Right lobe of liver (tissue), 6 donors: Measurements from ENCODE around the gene IL23R. TPM values are rescaled to one million over a fixed set of nuclear protein-coding genes. Genes with fewer than 3 reads are reported as not detected.

Experiments used
- ATAC-seq, 4 donors: fragments of 200-7000 bp; cut with Tn5 transposase; one replicate each; pipeline ENCODE4 v1.9.1; 2020; ENCODE audit warnings: mild to moderate bottlenecking in 4 of 4, moderate library complexity in 4 of 4
- DNase-seq, 3 donors: peaks; one replicate each; pipeline ENCODE4 v3.0.0-alpha.2; 2020
- H3K27ac ChIP-seq, 3 donors: fragments of 200-600 bp; one replicate each; pipeline ENCODE4 v1.8.0; 2022
- H3K27me3 ChIP-seq, 2 donors: fragments of 200-600 bp; one replicate each; pipeline ENCODE4 v1.8.0; 2022
- H3K36me3 ChIP-seq, 4 donors: fragments of 200-600 bp; sonication (generic) in 1 of 4; one replicate each; pipeline versions ENCODE4 v1.5.1 to v1.8.0; 2017 to 2022; ENCODE audit warnings: control low read depth in 1 of 4
- H3K4me1 ChIP-seq, 4 donors: fragments of 200-600 bp; sonication (generic) in 1 of 4; one replicate each; pipeline versions ENCODE4 v1.5.1 to v1.8.0; 2017 to 2022; ENCODE audit warnings: control low read depth in 1 of 4
- H3K4me3 ChIP-seq, 3 donors: fragments of 200-600 bp; one replicate each; pipeline ENCODE4 v1.8.0; 2022
- H3K9me3 ChIP-seq, 4 donors: fragments of 200-600 bp; sonication (generic) in 1 of 4; one replicate each; pipeline versions ENCODE4 v1.5.1 to v1.8.0; 2017 to 2022; ENCODE audit warnings: control low read depth in 1 of 4
- CTCF ChIP-seq, 4 donors: fragments of 200-600 bp in 3 of 4; fragments of 450-650 bp in 1 of 4; IDR thresholded peaks; one replicate each; pipeline versions ENCODE4 v1.5.1 to v1.8.0; 2016 to 2022; ENCODE audit warnings: antibody characterized with exemption in 4 of 4, mild to moderate bottlenecking in 2 of 4
- POLR2A ChIP-seq: fragments of 450-650 bp; IDR thresholded peaks from one replicate; pipeline ENCODE4 v1.6.1; 2017; ENCODE audit warnings: antibody characterized with exemption, mild to moderate bottlenecking
- WGBS: methylation state at CpG from one replicate; pipeline ENCODE4 v1.1.6; 2018; ENCODE audit warnings: low coverage, low lambda C conversion rate; ENCODE audit not compliant: insufficient coverage; ENCODE audit errors: missing lambda C conversion rate; 5-methylcytosine and 5-hydroxymethylcytosine counted together
- intact Hi-C, 2 donors: fragments of 100-400 bp; cut with DNase I; formaldehyde crosslinking; loops; one replicate each; pipeline versions ENCODE4 v1.11.2 to v1.14.1; 2022
- total RNA-seq, 6 experiments: library from RNA; depleted of rRNA in 2 of 6; stranded (reverse); fragments of >200 nt in 2 of 6; fragmentation: NEBNext Ultra II Directional in 3 of 6; extraction: Animal tissue kit (Norgen Biotek cat#: 25700) in 3 of 6; gene quantifications; one replicate each; pipeline versions ENCODE4 v1.1.0 to v1.2.4, GENCODE V29; 2016 to 2023
- donor health status: DM: no; HTN: yes; CAD: no.
- donor health status: DM: no; HTN: no; CAD: no.
- donor health status: DM: no; HTN: no; CAD: no.
- donor health status: DM: no; HTN: yes; CAD: no.
- donor health status: DM: no; HTN: yes; CAD: no.

IL23R gene
- total RNA-seq, 6 experiments from 2014 or later: 0.12 TPM; not detected in 5

GRCh38 chr1:67149179-67149770 lies 17.0 kb upstream of the IL23R start:
- H3K4me1 ChIP-seq: peaks cover 0 to 5% (median 0%) of the 10 kb centered on the region in 4 donors
- H3K4me3 ChIP-seq: no peak overlapping the region
- no peaks in the 10 kb centered on the region for H3K27me3 ChIP-seq
- intact Hi-C loops: loop anchor here (10.0 kb wide), 2 partner anchors 154 to 374 kb away; no protein-coding TSS in a partner anchor
- ATAC-seq (peak; percentile 98 to 100 (median 100)), DNase-seq (peak in 2 of 3 donors; percentile 51 to 69)
- no peak overlapping the region for H3K27ac ChIP-seq
- WGBS: 15% methylated on average over 9 of the region's 9 CpGs
- H3K36me3 ChIP-seq: no peaks in the 10 kb centered on the region
- H3K9me3 ChIP-seq: no peaks in the 10 kb centered on the region
- TF ChIP-seq POLR2A (no peak), CTCF (IDR thresholded peaks at IDR 0.05) (peak; percentile 78 to 83 (median 80))

DNA sequence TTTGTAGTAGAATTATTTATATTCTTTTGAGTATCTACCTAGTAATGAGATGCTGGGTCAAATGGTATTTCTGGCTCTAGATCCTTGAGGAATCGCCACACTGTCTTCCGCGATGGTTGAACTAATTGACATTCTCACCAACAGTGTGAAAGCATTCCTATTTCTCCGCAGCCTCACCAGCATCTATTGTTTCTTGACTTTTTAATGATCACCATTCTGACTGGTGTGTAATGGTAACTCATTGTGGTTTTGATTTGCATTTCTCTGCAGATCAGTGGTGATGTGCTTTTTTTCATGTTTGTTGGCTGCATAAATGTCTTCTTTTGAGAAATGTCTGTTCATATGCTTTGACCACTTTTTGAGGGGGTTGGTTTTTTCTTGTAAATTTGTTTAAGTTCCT lies 15.3 kb upstream of the IL23R start:
- no peak for DNase-seq
- intact Hi-C loops: no loop called here
- 80% methylated on average over 4 of the region's 4 CpGs for WGBS

DNA sequence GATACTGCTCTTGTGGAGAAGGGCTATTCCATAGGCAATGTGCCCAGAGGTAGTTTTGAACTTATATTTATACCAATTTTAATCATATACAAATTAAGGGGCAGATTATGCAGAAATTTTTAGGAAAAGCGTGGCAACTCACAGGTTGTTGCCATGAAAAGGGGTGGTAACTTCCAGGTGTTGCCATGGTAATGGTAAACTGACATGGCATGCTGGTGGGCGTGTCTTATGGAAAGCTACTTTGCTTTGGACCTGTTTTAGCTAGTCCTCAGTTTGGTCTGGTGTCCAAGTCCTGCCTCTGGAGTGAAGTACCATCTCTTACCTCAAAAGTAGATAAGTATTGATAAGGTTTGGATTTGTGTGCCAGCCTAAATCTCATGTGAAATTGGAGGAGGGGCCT lies 7.9 kb upstream of the IL23R start:
- DNase-seq (no peak), ATAC-seq (no peak)
- no peaks in the 10 kb centered on the region for H3K9me3 ChIP-seq
- intact Hi-C loops: no loop called here
- H3K36me3 ChIP-seq: no peaks in the 10 kb centered on the region
- H3K4me3 ChIP-seq: no peak overlapping the region
- 39% methylated on average over 2 of the region's 2 CpGs for WGBS
- no peaks in the 10 kb centered on the region for H3K27me3 ChIP-seq
- H3K27ac ChIP-seq: no peak overlapping the region
- no peak for TF ChIP-seq POLR2A
- TF ChIP-seq CTCF (IDR thresholded peaks at IDR 0.05): no peak
- peaks cover 0 to under 1% (median 0%) of the 10 kb centered on the region in 4 donors for H3K4me1 ChIP-seq

More for the DNA sequence above, 15.3 kb upstream of the IL23R start:
- Histone ChIP-seq H3K4me3 (no peak overlapping the region), H3K27ac (no peak overlapping the region), H3K9me3 (no peaks in the 10 kb centered on the region), H3K4me1 (peaks cover 0 to 5% (median 0%) of the 10 kb centered on the region in 4 donors), H3K27me3 (no peaks in the 10 kb centered on the region), H3K36me3 (no peaks in the 10 kb centered on the region)
- TF ChIP-seq POLR2A: no peak
- no peak for TF ChIP-seq CTCF (IDR thresholded peaks at IDR 0.05)
- ATAC-seq: no peak

DNA sequence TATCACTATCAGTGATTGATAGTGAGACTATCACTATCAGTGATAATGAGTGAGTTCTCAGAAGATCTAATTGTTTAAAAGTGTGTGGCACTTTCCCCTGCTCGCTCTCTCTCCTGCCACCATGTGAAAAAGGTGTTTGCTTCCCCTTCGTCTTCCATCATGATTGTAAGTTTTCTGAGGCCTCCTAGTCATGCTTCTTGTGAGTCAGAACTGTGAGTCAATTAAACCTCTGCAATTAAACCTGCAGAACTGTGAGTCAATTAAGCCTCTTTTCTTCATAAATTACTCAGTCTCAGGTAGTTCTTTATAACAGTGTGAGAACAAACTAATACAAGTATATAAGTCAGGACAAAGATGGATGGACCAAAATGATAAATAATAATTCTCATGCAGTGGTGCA lies 7.0 kb upstream of the IL23R start:
- Histone ChIP-seq H3K27me3 (no peaks in the 10 kb centered on the region), H3K27ac (no peak overlapping the region), H3K4me1 (peaks cover 0 to 4% (median 0%) of the 10 kb centered on the region in 4 donors), H3K9me3 (no peaks in the 10 kb centered on the region), H3K4me3 (no peak overlapping the region), H3K36me3 (no peaks in the 10 kb centered on the region)
- DNase-seq: no peak
- 75% methylated on average over 2 of the region's 2 CpGs for WGBS
- TF ChIP-seq CTCF (IDR thresholded peaks at IDR 0.05) (no peak), POLR2A (no peak)
- ATAC-seq: no peak
- intact Hi-C loops: no loop called here
